ENCODE data around the gene NECAB3. TPM values are rescaled to one million over a fixed set of nuclear protein-coding genes. Genes with fewer than 3 reads are reported as not detected.

NECAB3 gene
- total RNA-seq, 4 donors from 2014 or later = 18.1 to 38.6 (median 28.2) TPM

GRCh38 chr20:33679758-33680485 lies 5.7 kb upstream of the NECAB3 start:
- TF ChIP-seq CTCF (IDR thresholded peaks at IDR 0.05; ENCODE audit: low read depth) = no peak

- TF ChIP-seq CTCF (IDR thresholded peaks at IDR 0.05; ENCODE audit: low read depth) = no peak
These were observed 3.9 kb upstream of the NECAB3 start for GRCh38 chr20:33677991-33678702.

- TF ChIP-seq CTCF (IDR thresholded peaks at IDR 0.05; ENCODE audit: low read depth) = no peak
These were observed 2.7 kb upstream of the NECAB3 start for GRCh38 chr20:33676652-33677645.

GRCh38 chr20:33676121-33676520 lies 1.9 kb upstream of the NECAB3 start:
- TF ChIP-seq CTCF (IDR thresholded peaks at IDR 0.05; ENCODE audit: low read depth) = no peak

GRCh38 chr20:33675136-33675959 lies 1.1 kb upstream of the NECAB3 start:
- no peak for TF ChIP-seq CTCF (IDR thresholded peaks at IDR 0.05; ENCODE audit: low read depth)

GRCh38 chr20:33673410-33674293 lies 576 bp downstream of the NECAB3 start:
- no peak for TF ChIP-seq CTCF (IDR thresholded peaks at IDR 0.05; ENCODE audit: low read depth)
